ENCODE results near the gene MRPS6.

MRPS6 gene

DNA sequence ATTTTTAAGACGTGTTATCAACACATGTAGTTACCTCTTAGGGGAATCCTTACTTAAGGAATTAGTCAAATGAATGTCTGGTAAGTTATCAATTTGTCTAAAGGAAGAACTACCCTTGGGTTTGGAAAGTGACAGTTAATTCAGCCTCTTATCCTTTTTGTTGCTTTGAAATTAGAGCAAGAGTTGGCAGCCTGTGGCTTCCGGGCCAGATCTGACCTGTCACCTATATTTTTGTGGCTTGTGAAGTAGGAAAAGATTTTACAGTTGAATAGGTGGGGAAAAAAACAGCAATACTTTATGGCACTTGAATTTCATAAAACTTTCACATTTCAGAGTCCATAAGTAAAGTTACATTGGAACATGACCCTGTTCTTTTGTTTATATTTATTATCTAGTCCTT, 5.5 kb downstream of the MRPS6 start:
- peak overlapping the region; percentile 99 for H3K9ac ChIP-seq (ENCODE audit: low read length)
- H2BK12ac ChIP-seq (ENCODE audit: low read length in 2 of 2), result no peak overlapping the region
- H3K27ac ChIP-seq (ENCODE audit: low read length, poor library complexity, severe bottlenecking), result no peak overlapping the region
- no peak overlapping the region for H4K91ac ChIP-seq (ENCODE audit: low read length)
- no peak overlapping the region for H3K4ac ChIP-seq (ENCODE audit: low read depth in 1 of 2, low read length in 2 of 2)
- H3K27me3 ChIP-seq (ENCODE audit: control insufficient read depth in 1 of 2, insufficient read depth in 1 of 2, low read length in 2 of 2), result no peaks in the 10 kb centered on the region
- no peaks in the 10 kb centered on the region for H3K79me1 ChIP-seq (replicated peaks; ENCODE audit: low read length, poor library complexity, severe bottlenecking)
- no peak overlapping the region for H3K18ac ChIP-seq (ENCODE audit: low read depth in 1 of 2, low read length in 2 of 2)
- peaks cover 0 to 94% of the 10 kb centered on the region in 2 experiments for H3K36me3 ChIP-seq (ENCODE audit: control insufficient read depth in 1 of 2, insufficient read depth in 2 of 2, low read depth in 1 of 2, low read length in 2 of 2)
- H3K4me1 ChIP-seq (ENCODE audit: control insufficient read depth, insufficient read depth, low read depth, low read length), result peaks cover 2% of the 10 kb centered on the region
- H2BK15ac ChIP-seq (ENCODE audit: low read depth, poor library complexity, severe bottlenecking), result no peak overlapping the region
- H2BK5ac ChIP-seq (ENCODE audit: low read depth, low read length, poor library complexity, severe bottlenecking), result no peak overlapping the region
- DNase-seq, result no peak
- no peak overlapping the region for H2BK120ac ChIP-seq (ENCODE audit: low read depth, low read length)
- no peaks in the 10 kb centered on the region for H3K9me3 ChIP-seq (ENCODE audit: control insufficient read depth, low read length)
- peak overlapping the region in 1 of 2 experiments; percentile 87 for H3K4me3 ChIP-seq (ENCODE audit: insufficient read depth in 1 of 2, low read depth in 1 of 2, low read length in 2 of 2)
- peak overlapping the region; percentile 39 for H3K4me2 ChIP-seq (ENCODE audit: low read length, poor library complexity, severe bottlenecking)
- no peak overlapping the region for H3K23ac ChIP-seq (ENCODE audit: low read length in 2 of 2)
- H2AFZ ChIP-seq (ENCODE audit: low read depth, low read length), result no peak overlapping the region
- no peak overlapping the region for H4K8ac ChIP-seq (ENCODE audit: low read length)
- 83% methylated on average over 1 of the region's 2 CpGs for WGBS
- no peak overlapping the region for H3K14ac ChIP-seq (ENCODE audit: low read length in 2 of 2)
- no peak overlapping the region for H2AK5ac ChIP-seq (ENCODE audit: low read length, severe bottlenecking)

DNA sequence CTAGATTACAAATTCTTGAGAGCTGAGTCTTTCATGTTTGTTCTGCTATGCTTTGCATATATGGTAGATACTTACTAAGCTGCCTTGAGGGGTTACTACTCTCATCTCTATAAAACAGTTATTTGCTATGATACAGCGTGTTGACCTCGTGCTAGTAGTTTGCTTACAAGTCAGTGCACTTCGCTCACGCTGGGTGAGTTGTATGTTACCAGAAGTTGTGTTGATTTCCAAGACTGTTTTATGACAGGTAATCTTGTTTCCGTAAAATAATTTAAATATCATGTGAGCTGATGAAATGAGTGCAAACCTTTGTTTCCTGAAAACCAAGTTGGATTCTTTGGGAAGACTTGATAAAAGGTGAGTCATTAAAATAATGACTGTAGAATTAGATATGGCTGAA, 7.3 kb downstream of the MRPS6 start:
- Histone ChIP-seq H3K4me2 (ENCODE audit: low read length, poor library complexity, severe bottlenecking) (no peak overlapping the region), H3K4ac (ENCODE audit: low read depth in 1 of 2, low read length in 2 of 2) (no peak overlapping the region), H3K4me3 (ENCODE audit: insufficient read depth in 1 of 2, low read depth in 1 of 2, low read length in 2 of 2) (peak overlapping the region in 1 of 2 experiments; percentile 65), H2AK5ac (ENCODE audit: low read length, severe bottlenecking) (no peak overlapping the region), H3K79me1 (replicated peaks; ENCODE audit: low read length, poor library complexity, severe bottlenecking) (no peaks in the 10 kb centered on the region), H3K23ac (ENCODE audit: low read length in 2 of 2) (no peak overlapping the region), H4K8ac (ENCODE audit: low read length) (no peak overlapping the region), H3K9me3 (ENCODE audit: control insufficient read depth, low read length) (no peaks in the 10 kb centered on the region), H3K4me1 (ENCODE audit: control insufficient read depth, insufficient read depth, low read depth, low read length) (peaks cover 2% of the 10 kb centered on the region), H2BK15ac (ENCODE audit: low read depth, poor library complexity, severe bottlenecking) (no peak overlapping the region), H3K18ac (ENCODE audit: low read depth in 1 of 2, low read length in 2 of 2) (no peak overlapping the region), H2AFZ (ENCODE audit: low read depth, low read length) (no peak overlapping the region), H4K91ac (ENCODE audit: low read length) (no peak overlapping the region), H3K9ac (ENCODE audit: low read length) (peak overlapping the region; percentile 37), H3K27ac (ENCODE audit: low read length, poor library complexity, severe bottlenecking) (no peak overlapping the region), H3K36me3 (ENCODE audit: control insufficient read depth in 1 of 2, insufficient read depth in 2 of 2, low read depth in 1 of 2, low read length in 2 of 2) (peaks cover 3 to 96% of the 10 kb centered on the region in 2 experiments), H3K14ac (ENCODE audit: low read length in 2 of 2) (no peak overlapping the region), H3K27me3 (ENCODE audit: control insufficient read depth in 1 of 2, insufficient read depth in 1 of 2, low read length in 2 of 2) (no peaks in the 10 kb centered on the region), H2BK5ac (ENCODE audit: low read depth, low read length, poor library complexity, severe bottlenecking) (no peak overlapping the region), H2BK120ac (ENCODE audit: low read depth, low read length) (no peak overlapping the region), H2BK12ac (ENCODE audit: low read length in 2 of 2) (no peak overlapping the region)
- WGBS, result 99% methylated on average over 5 of the region's 5 CpGs
- DNase-seq, result no peak

DNA sequence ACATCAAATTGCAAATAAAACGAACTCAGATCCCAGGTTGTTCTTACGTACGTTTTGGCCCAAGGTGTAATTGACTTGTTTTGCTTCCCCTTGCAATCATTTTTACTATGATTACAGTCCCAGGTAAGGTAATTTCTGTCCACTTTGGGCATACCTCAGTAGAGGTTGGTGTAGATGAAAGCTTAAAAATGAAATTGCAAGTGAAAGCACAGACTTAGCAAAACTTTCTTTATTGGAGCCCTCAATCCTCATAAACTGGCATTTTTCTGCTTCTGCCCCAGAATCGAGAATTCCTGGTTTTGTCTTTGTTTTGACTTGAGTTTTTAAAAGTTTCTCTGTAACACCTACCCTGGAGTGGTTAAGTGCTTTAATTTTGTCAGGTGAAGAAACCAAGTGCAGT, 9.4 kb downstream of the MRPS6 start:
- H4K91ac ChIP-seq (ENCODE audit: low read length), result no peak overlapping the region
- no peak overlapping the region for H2BK15ac ChIP-seq (ENCODE audit: low read depth, poor library complexity, severe bottlenecking)
- no peak overlapping the region for H3K18ac ChIP-seq (ENCODE audit: low read depth in 1 of 2, low read length in 2 of 2)
- no peak overlapping the region for H2AK5ac ChIP-seq (ENCODE audit: low read length, severe bottlenecking)
- H3K27me3 ChIP-seq (ENCODE audit: control insufficient read depth in 1 of 2, insufficient read depth in 1 of 2, low read length in 2 of 2), result no peaks in the 10 kb centered on the region
- no peak for DNase-seq
- no peak overlapping the region for H3K14ac ChIP-seq (ENCODE audit: low read length in 2 of 2)
- peak overlapping the region; percentile 37 for H3K9ac ChIP-seq (ENCODE audit: low read length)
- peaks cover 6 to 97% of the 10 kb centered on the region in 2 experiments for H3K36me3 ChIP-seq (ENCODE audit: control insufficient read depth in 1 of 2, insufficient read depth in 2 of 2, low read depth in 1 of 2, low read length in 2 of 2)
- H2AFZ ChIP-seq (ENCODE audit: low read depth, low read length), result no peak overlapping the region
- no peak overlapping the region for H2BK5ac ChIP-seq (ENCODE audit: low read depth, low read length, poor library complexity, severe bottlenecking)
- no peak overlapping the region for H4K8ac ChIP-seq (ENCODE audit: low read length)
- H3K4ac ChIP-seq (ENCODE audit: low read depth in 1 of 2, low read length in 2 of 2), result no peak overlapping the region
- no peak overlapping the region for H3K27ac ChIP-seq (ENCODE audit: low read length, poor library complexity, severe bottlenecking)
- 83% methylated on average over 4 of the region's 4 CpGs for WGBS
- H3K4me1 ChIP-seq (ENCODE audit: control insufficient read depth, insufficient read depth, low read depth, low read length), result peaks cover 2% of the 10 kb centered on the region
- H3K23ac ChIP-seq (ENCODE audit: low read length in 2 of 2), result no peak overlapping the region
- H3K4me2 ChIP-seq (ENCODE audit: low read length, poor library complexity, severe bottlenecking), result no peak overlapping the region
- H2BK12ac ChIP-seq (ENCODE audit: low read length in 2 of 2), result no peak overlapping the region
- no peaks in the 10 kb centered on the region for H3K9me3 ChIP-seq (ENCODE audit: control insufficient read depth, low read length)
- H2BK120ac ChIP-seq (ENCODE audit: low read depth, low read length), result no peak overlapping the region
- no peaks in the 10 kb centered on the region for H3K79me1 ChIP-seq (replicated peaks; ENCODE audit: low read length, poor library complexity, severe bottlenecking)
- peak overlapping the region in 1 of 2 experiments; percentile 31 for H3K4me3 ChIP-seq (ENCODE audit: insufficient read depth in 1 of 2, low read depth in 1 of 2, low read length in 2 of 2)

DNA sequence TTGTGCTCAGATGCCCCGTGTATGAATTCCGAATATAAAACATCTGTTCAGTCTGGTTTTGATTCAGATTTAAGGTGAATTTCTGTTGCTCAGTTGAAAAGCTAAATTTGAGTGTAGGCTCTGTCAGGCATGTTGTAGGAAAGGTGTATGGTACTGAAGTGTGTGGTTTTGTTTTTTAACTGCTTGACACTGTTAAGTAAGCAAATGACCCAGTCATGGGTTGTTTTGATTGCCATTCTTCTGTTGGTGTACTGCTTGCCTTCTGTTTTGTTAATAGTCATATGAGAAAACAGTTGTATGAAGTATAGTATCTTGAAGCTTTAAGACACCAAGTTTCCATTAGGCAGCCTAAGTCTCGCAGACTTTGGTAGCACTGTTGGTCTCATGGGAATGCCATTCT, 10.0 kb downstream of the MRPS6 start:
- no peak overlapping the region for H3K14ac ChIP-seq (ENCODE audit: low read length in 2 of 2)
- H3K9ac ChIP-seq (ENCODE audit: low read length), result peak overlapping the region; percentile 12
- peaks cover 2% of the 10 kb centered on the region for H3K4me1 ChIP-seq (ENCODE audit: control insufficient read depth, insufficient read depth, low read depth, low read length)
- WGBS, result 96% methylated on average over 3 of the region's 3 CpGs
- no peak overlapping the region for H4K8ac ChIP-seq (ENCODE audit: low read length)
- H3K9me3 ChIP-seq (ENCODE audit: control insufficient read depth, low read length), result no peaks in the 10 kb centered on the region
- no peak overlapping the region for H2BK15ac ChIP-seq (ENCODE audit: low read depth, poor library complexity, severe bottlenecking)
- no peak overlapping the region for H3K4me2 ChIP-seq (ENCODE audit: low read length, poor library complexity, severe bottlenecking)
- no peak overlapping the region for H2BK12ac ChIP-seq (ENCODE audit: low read length in 2 of 2)
- H3K27ac ChIP-seq (ENCODE audit: low read length, poor library complexity, severe bottlenecking), result no peak overlapping the region
- H2BK120ac ChIP-seq (ENCODE audit: low read depth, low read length), result no peak overlapping the region
- DNase-seq, result no peak
- no peak overlapping the region for H2AK5ac ChIP-seq (ENCODE audit: low read length, severe bottlenecking)
- H3K4me3 ChIP-seq (ENCODE audit: insufficient read depth in 1 of 2, low read depth in 1 of 2, low read length in 2 of 2), result peak overlapping the region in 1 of 2 experiments; percentile 31
- H2BK5ac ChIP-seq (ENCODE audit: low read depth, low read length, poor library complexity, severe bottlenecking), result no peak overlapping the region
- H3K36me3 ChIP-seq (ENCODE audit: control insufficient read depth in 1 of 2, insufficient read depth in 2 of 2, low read depth in 1 of 2, low read length in 2 of 2), result peaks cover 6 to 96% of the 10 kb centered on the region in 2 experiments
- H3K79me1 ChIP-seq (replicated peaks; ENCODE audit: low read length, poor library complexity, severe bottlenecking), result no peaks in the 10 kb centered on the region
- H2AFZ ChIP-seq (ENCODE audit: low read depth, low read length), result no peak overlapping the region
- H4K91ac ChIP-seq (ENCODE audit: low read length), result no peak overlapping the region
- H3K4ac ChIP-seq (ENCODE audit: low read depth in 1 of 2, low read length in 2 of 2), result no peak overlapping the region
- no peak overlapping the region for H3K23ac ChIP-seq (ENCODE audit: low read length in 2 of 2)
- H3K27me3 ChIP-seq (ENCODE audit: control insufficient read depth in 1 of 2, insufficient read depth in 1 of 2, low read length in 2 of 2), result no peaks in the 10 kb centered on the region
- H3K18ac ChIP-seq (ENCODE audit: low read depth in 1 of 2, low read length in 2 of 2), result no peak overlapping the region

Data from mesenchymal stem cell (in vitro differentiated cells and primary cell).